Activated CD8-positive, alpha-beta T cell treated with anti-CD3 and anti-CD28 coated beads for 36 hours (primary cell): ENCODE measurements around the gene NALCN. TPM values are rescaled to one million over a fixed set of nuclear protein-coding genes. Genes with fewer than 3 reads are reported as not detected.

Experiments used
- ATAC-seq: fragments of 200-7000 bp; cut with Tn5 transposase; one replicate; pipeline ENCODE4 v1.10.0; 2021; ENCODE audit warnings: mild to moderate bottlenecking, moderate library complexity
- CTCF ChIA-PET: fragments of 350-600 bp; sonication (Branson Sonifier 250); formaldehyde crosslinking; loops from one replicate; lab custom pipeline; 2021; ENCODE audit warnings: antibody characterized with exemption; lab: Charles Lee
- POLR2A ChIA-PET: fragments of 350-600 bp; sonication (Branson Sonifier 250); formaldehyde crosslinking; loops from one replicate; lab custom pipeline; 2021; ENCODE audit warnings: antibody characterized with exemption; lab: Charles Lee
- DNase-seq: peaks from one replicate; pipeline ENCODE4 v3.0.0-alpha.2; 2020
- H3K27ac Mint-ChIP-seq: one replicate; pipeline ENCODE4 v1.8.0; 2021; ENCODE audit warnings: mild to moderate bottlenecking, mixed read lengths
- H3K27me3 Mint-ChIP-seq: one replicate; pipeline ENCODE4 v1.8.0; 2021; ENCODE audit warnings: mixed read lengths
- H3K36me3 Mint-ChIP-seq: one replicate; pipeline ENCODE4 v1.8.0; 2021; ENCODE audit warnings: low read depth, mixed read lengths
- H3K4me1 Mint-ChIP-seq: one replicate; pipeline ENCODE4 v1.8.0; 2021; ENCODE audit warnings: low read depth, mixed read lengths
- H3K4me3 Mint-ChIP-seq: one replicate; pipeline ENCODE4 v1.8.0; 2021; ENCODE audit warnings: mild to moderate bottlenecking, moderate library complexity, mixed read lengths
- H3K9me3 Mint-ChIP-seq: one replicate; pipeline ENCODE4 v1.8.0; 2021; ENCODE audit warnings: mixed read lengths
- intact Hi-C: fragments of 100-400 bp; cut with micrococcal nuclease; formaldehyde crosslinking; loops from one replicate; pipeline ENCODE4 v1.10.0; 2022
- total RNA-seq, 2 experiments: library from RNA; stranded (reverse); gene quantifications; one replicate each; pipeline ENCODE4 v1.2.3, GENCODE V29; 2021
- TF ChIP-seq, protein P1 (sequence below): fragments of 200-600 bp; IDR thresholded peaks from one replicate; pipeline ENCODE4 v1.8.0; 2022; ENCODE audit warnings: antibody characterized with exemption, mild to moderate bottlenecking

NALCN gene
- total RNA-seq, 2 experiments from 2014 or later = not detected

DNA sequence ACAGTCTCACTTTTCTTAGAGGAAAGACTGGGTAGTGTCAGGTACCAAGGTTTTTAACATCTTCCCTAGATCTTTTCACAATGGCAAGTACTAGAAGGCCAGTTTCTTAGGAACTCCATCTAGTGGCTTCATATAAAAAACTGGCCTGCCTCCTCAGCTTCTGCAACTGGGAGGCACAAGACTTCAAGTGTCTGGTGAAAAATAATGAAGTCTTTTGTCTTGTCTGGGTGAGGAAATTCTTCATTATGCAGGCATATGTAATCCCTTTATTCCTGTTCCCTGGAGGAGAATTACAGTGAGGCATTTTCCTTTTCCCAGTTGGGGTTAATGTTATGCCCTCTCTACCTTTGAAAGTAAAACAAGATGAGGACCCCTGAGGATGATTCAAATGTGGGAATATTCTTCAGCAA is 300.5 kb downstream of the NALCN start:
- Mint-ChIP-seq H3K4me3 (no peak overlapping the region), H3K27me3 (peaks cover 8% of the 10 kb centered on the region), H3K27ac (no peak overlapping the region), H3K9me3 (no peaks in the 10 kb centered on the region), H3K4me1 (no peaks in the 10 kb centered on the region), H3K36me3 (no peaks in the 10 kb centered on the region)
- ChIA-PET POLR2A (no interaction called here), CTCF (no interaction called here)
- TF ChIP-seq, protein P1, sequence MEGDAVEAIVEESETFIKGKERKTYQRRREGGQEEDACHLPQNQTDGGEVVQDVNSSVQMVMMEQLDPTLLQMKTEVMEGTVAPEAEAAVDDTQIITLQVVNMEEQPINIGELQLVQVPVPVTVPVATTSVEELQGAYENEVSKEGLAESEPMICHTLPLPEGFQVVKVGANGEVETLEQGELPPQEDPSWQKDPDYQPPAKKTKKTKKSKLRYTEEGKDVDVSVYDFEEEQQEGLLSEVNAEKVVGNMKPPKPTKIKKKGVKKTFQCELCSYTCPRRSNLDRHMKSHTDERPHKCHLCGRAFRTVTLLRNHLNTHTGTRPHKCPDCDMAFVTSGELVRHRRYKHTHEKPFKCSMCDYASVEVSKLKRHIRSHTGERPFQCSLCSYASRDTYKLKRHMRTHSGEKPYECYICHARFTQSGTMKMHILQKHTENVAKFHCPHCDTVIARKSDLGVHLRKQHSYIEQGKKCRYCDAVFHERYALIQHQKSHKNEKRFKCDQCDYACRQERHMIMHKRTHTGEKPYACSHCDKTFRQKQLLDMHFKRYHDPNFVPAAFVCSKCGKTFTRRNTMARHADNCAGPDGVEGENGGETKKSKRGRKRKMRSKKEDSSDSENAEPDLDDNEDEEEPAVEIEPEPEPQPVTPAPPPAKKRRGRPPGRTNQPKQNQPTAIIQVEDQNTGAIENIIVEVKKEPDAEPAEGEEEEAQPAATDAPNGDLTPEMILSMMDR = no peak
- intact Hi-C loops = no loop called here
- DNase-seq (no peak), ATAC-seq (no peak)

GRCh38 chr13:101111894-101112293 is 304.4 kb downstream of the NALCN start:
- H3K27ac Mint-ChIP-seq = no peak overlapping the region
- no peaks in the 10 kb centered on the region for H3K36me3 Mint-ChIP-seq
- ATAC-seq (no peak), DNase-seq (no peak)
- no peaks in the 10 kb centered on the region for H3K9me3 Mint-ChIP-seq
- ChIA-PET CTCF (no interaction called here), POLR2A (no interaction called here)
- intact Hi-C loops = no loop called here
- TF ChIP-seq, protein P1 = no peak
- H3K27me3 Mint-ChIP-seq = peaks cover 8% of the 10 kb centered on the region
- H3K4me1 Mint-ChIP-seq = no peaks in the 10 kb centered on the region
- H3K4me3 Mint-ChIP-seq = no peak overlapping the region

DNA sequence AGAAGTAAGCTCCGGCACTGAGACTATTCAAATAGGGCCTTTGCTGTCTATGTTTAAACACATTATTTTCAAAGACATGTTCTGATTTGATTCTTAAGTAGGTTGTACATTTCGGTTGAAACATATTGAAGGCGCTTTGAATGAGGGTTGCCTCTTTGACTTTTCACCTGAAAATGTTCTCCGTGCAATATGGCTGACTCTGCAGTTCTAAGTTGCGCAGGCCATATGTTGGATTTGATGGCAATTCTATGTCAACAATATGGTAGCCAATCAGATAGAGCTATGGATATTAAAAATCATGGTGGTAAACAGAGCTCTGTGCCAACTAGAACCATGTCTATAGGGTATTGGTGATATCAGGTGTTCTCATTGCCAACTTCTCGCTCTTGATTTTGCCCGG is 307.3 kb downstream of the NALCN start:
- H3K9me3 Mint-ChIP-seq = no peaks in the 10 kb centered on the region
- no peak for DNase-seq
- TF ChIP-seq, protein P1 = no peak
- intact Hi-C loops = no loop called here
- no peak overlapping the region for H3K4me3 Mint-ChIP-seq
- ATAC-seq = no peak
- H3K27me3 Mint-ChIP-seq = peaks cover 16% of the 10 kb centered on the region
- POLR2A ChIA-PET = no interaction called here
- H3K36me3 Mint-ChIP-seq = no peaks in the 10 kb centered on the region
- no peaks in the 10 kb centered on the region for H3K4me1 Mint-ChIP-seq
- CTCF ChIA-PET = interaction anchor here (1.3 kb wide), 1 partner anchor 19 kb away, joined by 3 read pairs; no protein-coding TSS in a partner anchor
- H3K27ac Mint-ChIP-seq = no peak overlapping the region

DNA sequence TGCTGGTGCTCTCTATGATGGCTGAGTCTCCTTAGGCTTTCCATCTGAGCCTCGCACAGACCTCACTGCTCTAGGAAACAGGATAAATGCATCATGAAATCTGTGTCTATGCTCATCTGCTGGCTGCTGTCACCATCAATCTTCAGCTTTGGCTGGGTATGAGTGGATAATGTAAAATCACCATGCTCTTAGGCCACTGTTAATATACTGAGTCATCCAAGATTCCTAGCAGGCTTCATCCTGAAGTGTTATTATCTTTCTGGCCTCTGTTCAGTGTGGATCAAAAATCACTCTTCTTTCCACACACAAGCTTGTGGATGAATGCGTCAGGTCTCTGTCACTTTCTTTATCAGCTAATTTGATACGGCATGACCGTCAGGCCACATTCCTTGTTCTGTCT is 317.4 kb downstream of the NALCN start:
- no peak overlapping the region for H3K4me3 Mint-ChIP-seq
- intact Hi-C loops = no loop called here
- POLR2A ChIA-PET = no interaction called here
- H3K27ac Mint-ChIP-seq = no peak overlapping the region
- TF ChIP-seq, protein P1 = no peak
- DNase-seq = no peak
- no peaks in the 10 kb centered on the region for H3K36me3 Mint-ChIP-seq
- no peaks in the 10 kb centered on the region for H3K4me1 Mint-ChIP-seq
- peaks cover 13% of the 10 kb centered on the region for H3K27me3 Mint-ChIP-seq
- no peaks in the 10 kb centered on the region for H3K9me3 Mint-ChIP-seq
- CTCF ChIA-PET = no interaction called here
- ATAC-seq = no peak

GRCh38 chr13:101092985-101093384 is 323.3 kb downstream of the NALCN start:
- Mint-ChIP-seq H3K27me3 (peaks cover 12% of the 10 kb centered on the region), H3K4me3 (no peak overlapping the region), H3K9me3 (no peaks in the 10 kb centered on the region), H3K4me1 (no peaks in the 10 kb centered on the region), H3K27ac (no peak overlapping the region), H3K36me3 (no peaks in the 10 kb centered on the region)
- ChIA-PET CTCF (interaction anchor here (0.7 kb wide), 1 partner anchor 196 kb away, joined by 3 read pairs; no protein-coding TSS in a partner anchor), POLR2A (no interaction called here)
- intact Hi-C loops = no loop called here
- ATAC-seq = no peak
- no peak for DNase-seq
- TF ChIP-seq, protein P1 = no peak
